ENCODE measurements around the gene FNDC3B. TPM values are rescaled to one million over a fixed set of nuclear protein-coding genes. Genes with fewer than 3 reads are reported as not detected.

FNDC3B gene
- total RNA-seq, 4 donors from 2014 or later = 49.7 to 188 (median 165) TPM

- no peaks in the 10 kb centered on the region for H3K27me3 ChIP-seq
- intact Hi-C loops (cut with DNase I; ENCODE audit: low total_unique reads) = no loop called here
These were observed 312.6 kb downstream of the FNDC3B start for GRCh38 chr3:172351895-172352466.

GRCh38 chr3:172352786-172353185 is 313.4 kb downstream of the FNDC3B start:
- intact Hi-C loops (cut with DNase I; ENCODE audit: low total_unique reads) = no loop called here
- H3K27me3 ChIP-seq = no peaks in the 10 kb centered on the region
- DNase-seq = no peak
- TF ChIP-seq POLR2A (IDR thresholded peaks at IDR 0.05) (no peak), CTCF (IDR thresholded peaks at IDR 0.05) (no peak)
- no peak overlapping the region for H3K27ac ChIP-seq
- no peak overlapping the region for H3K4me3 ChIP-seq
- H3K4me1 ChIP-seq = peaks cover 0 to 4% of the 10 kb centered on the region in 2 donors
- H3K36me3 ChIP-seq = no peaks in the 10 kb centered on the region
- no peaks in the 10 kb centered on the region for H3K9me3 ChIP-seq

More at GRCh38 chr3:172351895-172352466, 312.6 kb downstream of the FNDC3B start:
- no peak overlapping the region for H3K4me3 ChIP-seq
- H3K9me3 ChIP-seq = no peaks in the 10 kb centered on the region
- no peak for DNase-seq
- TF ChIP-seq CTCF (IDR thresholded peaks at IDR 0.05) (no peak), POLR2A (IDR thresholded peaks at IDR 0.05) (no peak)
- H3K4me1 ChIP-seq = peaks cover 0 to 4% of the 10 kb centered on the region in 2 donors
- no peak overlapping the region for H3K27ac ChIP-seq
- H3K36me3 ChIP-seq = no peaks in the 10 kb centered on the region

GRCh38 chr3:172354931-172355499 is 315.6 kb downstream of the FNDC3B start:
- no peak for TF ChIP-seq POLR2A (IDR thresholded peaks at IDR 0.05)
- TF ChIP-seq CTCF (IDR thresholded peaks at IDR 0.05) = no peak
- DNase-seq = no peak
- Histone ChIP-seq H3K27me3 (no peaks in the 10 kb centered on the region), H3K4me3 (no peak overlapping the region), H3K4me1 (peaks cover 0 to 4% of the 10 kb centered on the region in 2 donors), H3K36me3 (no peaks in the 10 kb centered on the region), H3K27ac (peak overlapping the region in 1 of 2 donors; percentile 51), H3K9me3 (no peaks in the 10 kb centered on the region)
- intact Hi-C loops (cut with DNase I; ENCODE audit: low total_unique reads) = no loop called here

- H3K9me3 ChIP-seq = no peaks in the 10 kb centered on the region
- DNase-seq = peak in 1 of 2 donors; percentile 51
- H3K36me3 ChIP-seq = no peaks in the 10 kb centered on the region
- TF ChIP-seq CTCF (IDR thresholded peaks at IDR 0.05) (no peak), POLR2A (IDR thresholded peaks at IDR 0.05) (no peak)
- no peak overlapping the region for H3K4me3 ChIP-seq
- peak overlapping the region in 1 of 2 donors; percentile 51 for H3K27ac ChIP-seq
- intact Hi-C loops (cut with DNase I; ENCODE audit: low total_unique reads) = no loop called here
- H3K4me1 ChIP-seq = peaks cover 0 to 4% of the 10 kb centered on the region in 2 donors
- no peaks in the 10 kb centered on the region for H3K27me3 ChIP-seq
These were observed 316.5 kb downstream of the FNDC3B start for GRCh38 chr3:172355836-172356235.

- intact Hi-C loops (cut with DNase I; ENCODE audit: low total_unique reads) = no loop called here
- peak overlapping the region in 1 of 2 donors; percentile 51 for H3K27ac ChIP-seq
These were observed 317.0 kb downstream of the FNDC3B start for GRCh38 chr3:172356427-172356826.

More at GRCh38 chr3:172356427-172356826, 317.0 kb downstream of the FNDC3B start:
- H3K9me3 ChIP-seq = no peaks in the 10 kb centered on the region
- H3K4me1 ChIP-seq = no peaks in the 10 kb centered on the region
- no peak overlapping the region for H3K4me3 ChIP-seq
- H3K27me3 ChIP-seq = no peaks in the 10 kb centered on the region
- no peaks in the 10 kb centered on the region for H3K36me3 ChIP-seq
- no peak for TF ChIP-seq CTCF (IDR thresholded peaks at IDR 0.05)
- TF ChIP-seq POLR2A (IDR thresholded peaks at IDR 0.05) = no peak
- DNase-seq = no peak
